Iris pigment epithelial cell (primary cell): Measurements from ENCODE around the gene PKD1L1.

Experiments
- DNase-seq: peaks from one replicate; pipeline ENCODE4 v3.0.0-alpha.2; 2011; ENCODE audit warnings: low read depth

The PKD1L1 gene

GRCh38 chr7:47905076-47905920 is 43.0 kb downstream of the PKD1L1 start:
- no peak for DNase-seq

GRCh38 chr7:47902013-47902412 is 46.3 kb downstream of the PKD1L1 start:
- DNase-seq: no peak

GRCh38 chr7:47901542-47901941 is 46.7 kb downstream of the PKD1L1 start:
- DNase-seq: peak; percentile 49

DNA sequence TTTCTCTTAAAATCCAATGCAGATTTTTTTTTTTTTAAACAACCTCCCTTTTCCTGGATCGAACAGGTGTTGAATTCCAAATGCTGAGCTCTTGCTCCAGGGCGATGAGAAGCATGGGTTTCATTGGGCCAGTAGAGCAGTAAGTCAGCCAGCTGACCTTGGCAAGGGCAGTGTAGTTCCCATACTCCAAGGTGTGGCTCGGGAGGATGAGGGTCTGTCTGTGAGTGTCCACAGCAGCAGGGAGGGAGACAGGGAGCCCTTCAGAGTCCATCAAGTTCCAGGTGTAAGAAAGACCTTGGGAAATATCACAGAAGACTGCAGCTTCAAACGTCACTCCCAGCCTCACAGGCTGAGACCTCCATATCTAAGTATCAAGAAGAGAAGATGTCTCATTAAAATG is 50.4 kb downstream of the PKD1L1 start:
- DNase-seq: no peak

DNA sequence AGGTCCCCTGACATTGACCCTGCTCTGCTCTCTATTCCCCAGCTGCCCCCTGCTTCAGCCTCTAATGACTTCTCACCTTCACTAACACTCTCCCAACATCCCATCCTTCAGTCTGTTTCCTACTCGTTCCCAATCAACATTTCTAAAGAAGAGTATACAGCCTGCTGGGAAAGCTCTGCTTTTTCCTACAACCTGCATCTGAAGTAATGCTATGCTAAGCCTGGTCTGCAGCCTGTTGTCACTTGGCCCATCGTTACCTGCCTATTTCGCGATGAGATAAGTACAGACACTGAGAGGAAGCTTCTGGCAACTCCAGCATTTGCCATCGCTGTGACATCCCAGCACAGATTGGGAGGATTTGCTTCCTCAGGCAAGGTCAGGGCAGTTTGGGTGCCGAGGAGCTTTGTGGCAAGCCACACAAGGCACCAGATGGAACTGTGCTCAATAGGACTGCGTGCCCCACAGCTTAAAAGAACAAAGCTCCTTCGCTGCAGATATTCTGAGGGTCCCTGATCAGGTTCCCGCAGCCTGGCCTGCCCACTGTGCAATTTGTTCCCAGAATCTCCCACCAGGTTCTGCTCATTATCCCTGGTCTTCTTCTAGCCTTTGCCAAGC is 51.4 kb downstream of the PKD1L1 start:
- DNase-seq: no peak

GRCh38 chr7:47895026-47895425 is 53.2 kb downstream of the PKD1L1 start:
- no peak for DNase-seq

DNA sequence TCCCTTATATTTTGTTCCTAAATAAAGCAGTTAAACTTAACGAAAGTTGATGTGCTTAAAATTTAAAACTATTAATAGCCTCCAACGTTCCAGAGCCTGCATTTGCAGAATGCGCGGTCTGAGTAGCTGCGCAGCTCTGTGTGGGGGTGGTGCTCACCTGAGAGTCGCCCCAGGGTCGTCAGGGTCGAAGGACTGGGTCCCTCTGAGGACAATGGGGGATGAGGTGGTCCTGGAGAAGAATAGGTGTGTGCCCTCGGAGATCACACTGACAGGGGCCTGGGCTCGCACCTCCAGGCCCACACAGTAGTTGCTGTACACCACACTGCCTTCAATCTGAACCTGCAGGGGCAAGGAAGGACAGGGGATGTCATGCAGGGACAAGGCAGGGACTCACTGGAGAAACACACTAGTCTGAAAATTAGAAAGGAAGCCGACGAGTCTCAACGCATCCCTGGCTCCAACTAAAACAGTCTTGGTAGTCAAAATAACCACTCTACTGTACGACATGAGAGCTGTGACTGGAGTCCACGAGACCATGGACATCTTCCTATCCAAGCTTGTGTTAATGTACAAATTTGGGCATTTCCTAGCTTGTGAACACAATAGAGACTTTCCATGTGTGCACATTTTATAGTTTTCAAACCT is 54.4 kb downstream of the PKD1L1 start:
- DNase-seq: no peak

DNA sequence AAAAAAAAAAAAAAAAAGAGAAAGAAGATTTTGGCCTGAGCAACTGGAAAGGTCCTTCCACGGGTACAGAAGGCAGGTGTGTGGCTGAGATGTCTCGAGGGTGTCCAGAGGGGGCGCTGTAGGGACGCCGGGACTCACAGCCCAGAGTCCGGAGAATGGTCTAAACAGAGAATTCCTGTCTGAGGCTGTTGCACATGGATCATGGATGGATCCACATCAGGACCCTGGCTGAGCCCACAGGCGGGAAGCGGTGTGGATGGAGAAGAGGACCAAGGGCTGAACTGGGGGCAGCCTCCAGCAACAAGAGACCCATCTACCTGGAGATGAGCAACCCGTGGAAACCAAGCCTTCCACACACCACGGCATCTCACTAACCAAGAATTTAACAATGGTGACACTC is 55.0 kb downstream of the PKD1L1 start:
- no peak for DNase-seq

- no peak for DNase-seq
These were observed 57.7 kb downstream of the PKD1L1 start for GRCh38 chr7:47890606-47891005.

GRCh38 chr7:47890125-47890524 is 58.1 kb downstream of the PKD1L1 start:
- DNase-seq: no peak

DNA sequence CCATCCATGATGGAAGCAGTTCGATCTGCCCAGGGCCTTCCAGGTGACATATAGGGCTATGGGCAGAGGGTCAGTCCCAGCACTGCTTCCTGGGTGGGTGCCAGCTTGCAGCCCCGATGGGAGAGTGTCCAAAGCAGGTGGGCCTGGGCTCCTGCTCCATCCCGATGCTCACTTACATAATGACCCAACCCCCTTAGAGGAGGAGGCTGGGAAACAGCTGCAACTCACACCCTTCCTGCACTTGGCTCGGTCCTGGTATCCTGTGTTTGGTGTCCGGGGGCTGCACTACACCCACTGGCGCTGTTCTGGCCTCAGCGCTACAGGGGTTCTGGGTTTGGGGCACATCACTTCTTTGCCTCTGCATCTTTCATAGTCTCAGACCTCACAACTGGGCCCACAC is 58.5 kb downstream of the PKD1L1 start:
- DNase-seq: no peak

- no peak for DNase-seq
These were observed 59.6 kb downstream of the PKD1L1 start for GRCh38 chr7:47888371-47889265.

DNA sequence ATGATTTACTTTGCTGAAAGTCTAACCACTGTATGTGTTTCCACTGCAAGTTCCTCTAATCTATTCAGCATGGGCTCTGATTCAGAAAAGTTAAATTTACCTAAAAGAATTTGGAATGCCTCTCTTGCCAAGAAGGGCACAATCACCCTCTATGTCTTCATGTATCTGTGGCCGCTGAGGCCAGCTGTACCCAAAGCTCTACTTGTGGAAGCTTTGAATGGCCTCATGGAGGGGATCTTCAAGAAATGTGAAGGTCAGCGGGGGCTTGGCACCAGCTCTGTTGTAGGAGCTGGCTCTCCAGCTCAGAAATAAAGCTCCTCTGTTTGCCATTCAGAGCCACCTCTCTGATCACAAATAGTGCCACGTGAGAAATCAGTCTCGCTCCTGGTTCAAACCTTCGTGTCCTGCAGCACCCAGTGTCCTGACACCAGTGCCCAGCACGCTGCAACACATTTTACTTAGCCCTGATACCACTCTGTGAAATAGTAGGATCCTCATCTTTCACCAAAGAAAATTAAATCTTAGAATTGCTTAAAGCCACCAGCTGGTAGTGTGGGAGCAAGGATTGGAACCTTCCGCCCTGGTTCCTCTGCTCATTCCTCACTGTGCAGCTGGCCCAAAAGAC is 61.1 kb downstream of the PKD1L1 start:
- DNase-seq: no peak

GRCh38 chr7:47885987-47886811 is 62.1 kb downstream of the PKD1L1 start:
- DNase-seq: no peak

GRCh38 chr7:47885309-47885986 is 62.8 kb downstream of the PKD1L1 start:
- no peak for DNase-seq

DNA sequence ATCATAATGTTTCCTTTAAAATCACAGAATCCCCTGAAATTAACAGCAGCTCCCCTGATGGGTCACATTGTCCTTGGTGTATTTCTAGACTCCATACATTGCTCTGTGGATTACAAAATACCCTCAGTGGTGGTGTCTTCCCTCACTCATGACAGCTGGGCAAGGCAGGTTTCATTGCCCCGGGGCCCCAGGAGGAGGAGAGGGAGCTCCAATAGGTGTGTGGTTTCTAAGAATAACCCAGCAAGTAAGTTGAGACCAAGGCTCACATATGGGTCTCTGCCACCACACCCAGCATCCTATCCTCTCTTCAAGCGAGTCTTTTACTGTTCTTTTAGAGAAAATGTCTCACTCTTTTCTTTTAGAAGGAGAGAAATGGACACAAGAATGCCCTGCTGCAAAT is 63.6 kb downstream of the PKD1L1 start:
- DNase-seq: no peak

- no peak for DNase-seq
These were observed 65.6 kb downstream of the PKD1L1 start for GRCh38 chr7:47882635-47883034.

DNA sequence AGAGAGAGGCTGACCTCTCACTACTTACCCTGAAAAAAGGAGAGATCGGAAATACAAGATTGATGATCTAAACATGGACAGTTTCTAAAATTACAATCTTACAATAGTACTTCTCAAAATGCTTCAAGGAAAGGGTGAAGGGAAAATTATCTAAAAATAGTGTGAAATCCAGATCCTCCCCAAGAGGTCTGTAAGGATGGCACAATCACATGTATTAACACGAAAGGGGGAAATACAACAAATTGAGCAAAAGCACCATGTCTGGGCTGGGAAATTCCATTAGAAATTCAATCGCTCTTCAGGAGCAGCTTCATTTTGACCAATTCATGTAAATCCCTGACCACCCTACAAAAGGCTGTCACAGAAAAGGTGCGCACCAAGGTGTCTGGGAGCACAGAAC is 67.0 kb downstream of the PKD1L1 start:
- DNase-seq: no peak

DNA sequence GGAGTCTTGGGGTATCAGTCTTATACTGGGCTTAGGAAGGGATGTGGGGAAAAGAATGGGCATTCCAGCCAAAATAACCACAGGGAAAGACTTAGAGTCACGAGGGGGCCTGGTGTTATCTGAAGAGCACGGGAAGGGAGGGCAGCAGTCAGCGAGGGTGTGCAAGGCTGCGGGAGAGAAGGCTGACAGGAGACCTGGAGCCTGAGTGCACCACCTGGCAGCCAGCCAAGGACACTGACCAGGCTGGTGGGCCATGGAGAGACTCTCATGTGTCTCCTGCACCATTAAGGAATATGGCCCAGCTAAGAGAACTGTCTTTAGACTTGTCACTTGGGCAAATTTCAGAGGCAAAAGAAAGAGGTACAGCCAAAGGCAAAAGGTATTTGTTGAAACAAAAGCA is 69.6 kb downstream of the PKD1L1 start:
- DNase-seq: no peak

DNA sequence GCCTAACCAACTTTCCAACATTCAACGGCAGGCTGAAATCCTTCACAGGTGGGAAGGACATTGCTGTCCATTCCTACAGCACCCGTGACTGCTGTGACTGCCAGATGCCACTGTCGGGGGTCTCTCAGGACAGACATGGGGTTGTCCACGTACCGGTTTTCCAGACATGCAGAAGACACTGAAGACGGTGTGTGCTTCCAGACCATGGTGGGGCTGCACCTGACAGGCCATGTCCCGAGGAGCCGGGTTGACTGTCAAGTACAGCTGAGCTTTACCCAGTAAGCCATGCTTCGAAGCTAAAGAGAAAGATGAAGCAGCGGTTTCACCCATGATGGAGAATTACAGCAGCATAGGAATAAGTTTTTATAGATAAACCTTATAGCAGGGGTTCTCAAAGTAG is 70.9 kb downstream of the PKD1L1 start:
- no peak for DNase-seq
